ENCODE data around the gene HSDL1.

The HSDL1 gene

DNA sequence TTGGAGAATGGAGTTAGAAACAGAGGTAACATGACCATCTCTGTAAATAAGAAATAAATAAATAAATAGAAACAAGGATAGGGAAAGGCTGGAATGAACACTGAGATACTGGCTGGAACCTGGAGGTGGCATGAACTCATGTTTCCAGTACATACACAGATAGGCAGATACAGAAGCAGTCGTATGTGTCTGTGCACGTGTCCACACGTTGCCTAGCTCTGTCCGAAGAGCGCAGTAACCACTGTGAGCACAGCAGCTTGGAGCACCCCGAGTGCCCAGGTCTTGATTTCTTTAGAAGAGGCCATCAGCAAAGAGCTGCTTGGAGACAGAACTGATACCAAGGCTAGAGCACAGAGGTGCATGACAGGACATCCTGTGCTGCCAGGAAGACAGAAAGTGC is 65.3 kb downstream of the HSDL1 start:
- DNase-seq: no peak

DNA sequence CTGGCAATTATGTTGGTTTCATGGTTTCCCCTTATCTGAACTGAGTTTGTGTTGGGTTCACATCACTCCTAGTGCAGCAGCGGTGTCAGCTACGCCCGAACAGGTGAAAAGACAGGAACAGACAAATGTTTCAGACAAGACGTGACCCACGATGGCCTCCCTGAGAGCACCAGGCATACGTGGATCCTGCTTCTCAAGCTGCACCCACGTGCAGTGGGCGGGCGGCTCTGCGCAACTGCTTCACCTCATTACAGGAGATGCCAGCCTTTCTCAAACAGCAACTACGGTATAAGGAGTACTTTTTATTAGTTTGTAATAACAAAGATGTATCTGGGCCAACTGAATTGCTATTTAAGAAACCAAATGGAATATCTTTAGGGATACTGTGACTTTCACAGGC is 69.6 kb downstream of the HSDL1 start:
- no peak for DNase-seq

DNA sequence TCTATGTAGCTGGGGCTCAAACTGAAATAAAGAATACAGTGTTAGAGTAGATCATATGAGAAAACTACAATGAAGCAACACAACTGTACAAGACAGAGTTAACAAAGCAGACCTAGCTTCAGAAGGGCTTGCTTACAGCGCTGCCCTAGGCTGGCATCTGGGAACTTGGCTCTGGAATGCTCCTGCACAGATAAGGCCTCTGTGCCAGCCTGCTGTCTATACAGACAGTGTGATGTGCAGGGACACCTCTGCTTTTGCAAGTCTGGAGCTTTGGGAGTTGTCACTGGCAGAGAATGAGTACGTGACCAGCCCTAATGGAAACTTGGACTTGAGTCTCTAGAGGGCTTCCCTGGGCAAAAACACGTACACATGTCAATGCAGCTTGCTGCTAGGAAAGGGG is 70.3 kb downstream of the HSDL1 start:
- DNase-seq: no peak

Measured in NCI-H1930 (cell line).